ENCODE results near the gene CHST4.
A peak's percentile ranks its signal among the peaks of the same experiment; 100 is the strongest.
"Not testable (repeated sequence)": the region's sequence is repeated elsewhere in the genome, so short reads cannot be mapped to it uniquely, and the experiment has no call there.

Gene CHST4

DNA sequence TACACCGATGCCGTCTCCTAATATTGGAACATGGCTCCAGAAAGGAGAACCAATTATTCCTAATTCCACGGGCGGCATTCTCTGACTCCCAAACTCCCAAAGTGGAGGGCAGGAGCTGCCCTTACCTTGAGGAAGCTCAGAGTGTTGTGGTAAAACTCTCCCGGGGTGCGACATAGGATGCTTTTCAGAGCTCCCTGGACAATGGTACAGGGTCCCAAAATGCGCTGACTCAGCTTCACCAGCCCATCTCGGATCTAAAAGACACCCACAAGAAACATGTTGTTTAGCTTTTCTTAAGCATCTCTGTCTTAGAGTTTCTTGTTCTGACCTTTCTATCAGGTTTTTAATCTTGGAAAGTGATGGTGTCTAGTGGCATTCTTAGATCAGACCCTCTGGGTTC, 43.9 kb downstream of the CHST4 start:
- DNase-seq: no peak

DNA sequence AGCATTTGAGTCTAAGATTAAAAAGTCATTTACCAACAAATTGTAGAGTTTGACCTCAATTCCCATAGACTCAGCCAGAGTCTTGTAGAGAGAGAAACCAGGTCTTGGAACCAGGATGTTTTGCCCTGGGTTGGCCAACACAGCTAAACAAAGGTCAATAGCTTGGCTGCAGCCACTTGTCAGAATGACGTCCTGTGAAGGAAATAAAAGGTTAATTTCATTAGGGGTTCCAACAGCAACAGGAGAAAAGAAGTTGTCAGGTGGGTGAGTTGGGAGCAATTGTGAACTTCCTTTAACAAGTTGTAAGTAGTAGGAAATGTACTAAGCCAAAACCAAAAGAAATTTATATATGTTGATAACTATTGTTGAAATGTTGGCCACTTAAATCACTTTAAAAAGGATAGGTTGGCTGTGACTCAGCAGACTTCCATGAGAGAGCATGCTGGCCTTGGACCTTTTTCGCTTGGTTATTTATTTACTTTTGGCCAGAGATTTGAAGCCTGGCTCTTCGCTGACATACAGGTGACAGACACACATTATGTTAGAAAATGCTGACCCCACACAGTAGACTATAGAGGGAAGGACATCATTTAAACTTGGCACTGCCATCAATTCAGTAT, 46.4 kb downstream of the CHST4 start:
- DNase-seq: peak; percentile 82

GRCh38 chr16:71573387-71574094, 47.3 kb downstream of the CHST4 start:
- DNase-seq: peak; percentile 15

GRCh38 chr16:71574702-71575101, 48.5 kb downstream of the CHST4 start:
- no peak for DNase-seq

DNA sequence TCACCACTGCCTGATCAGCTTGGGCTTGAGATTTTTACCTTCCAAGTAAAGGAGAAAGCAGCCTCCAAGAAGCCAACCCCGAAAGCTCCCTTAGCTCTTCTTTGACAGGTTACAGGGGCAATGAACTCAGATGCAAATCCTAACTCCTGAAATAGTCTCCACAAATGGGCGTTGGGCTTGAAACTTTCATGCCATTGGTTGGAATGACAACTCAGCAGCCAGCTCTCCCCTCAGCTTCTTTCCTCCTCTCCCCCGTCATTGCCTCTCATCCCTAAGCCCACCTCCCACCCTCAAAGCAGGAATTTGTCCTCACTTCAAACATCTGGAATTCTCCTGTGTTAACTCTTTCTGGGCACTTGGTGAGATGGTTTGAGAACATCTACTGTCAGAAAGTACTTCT, 50.7 kb downstream of the CHST4 start, which contains the start of gene TAT:
Gene TAT, minus strand, starts transcription at position 122 of the 400 bp plus-strand sequence. CDS start 677 bp downstream, outside the sequence.
- no peak for DNase-seq

GRCh38 chr16:71582553-71582848, 56.3 kb downstream of the CHST4 start:
- not testable (repeated sequence) for DNase-seq

GRCh38 chr16:71584543-71585317, 58.5 kb downstream of the CHST4 start:
- peak; percentile 23 for DNase-seq

- peak; percentile 65 for DNase-seq
Measured at GRCh38 chr16:71585318-71585703, 59.1 kb downstream of the CHST4 start.
